Stimulated activated CD4-positive, alpha-beta T cell treated with anti-CD3 and anti-CD28 coated beads, TNF-alpha, amount 100 ng/mL, for 24 hours (primary cell): ENCODE data around the gene PDGFRA.
"Not testable (repeated sequence)": the region's sequence is repeated elsewhere in the genome, so short reads cannot be mapped to it uniquely, and the experiment has no call there.

Experiments used
- DNase-seq, 3 experiments: peaks; one replicate each; pipeline ENCODE4 v3.0.0-alpha.2; 2020; ENCODE audit warnings: low read depth in 3 of 3

PDGFRA gene

DNA sequence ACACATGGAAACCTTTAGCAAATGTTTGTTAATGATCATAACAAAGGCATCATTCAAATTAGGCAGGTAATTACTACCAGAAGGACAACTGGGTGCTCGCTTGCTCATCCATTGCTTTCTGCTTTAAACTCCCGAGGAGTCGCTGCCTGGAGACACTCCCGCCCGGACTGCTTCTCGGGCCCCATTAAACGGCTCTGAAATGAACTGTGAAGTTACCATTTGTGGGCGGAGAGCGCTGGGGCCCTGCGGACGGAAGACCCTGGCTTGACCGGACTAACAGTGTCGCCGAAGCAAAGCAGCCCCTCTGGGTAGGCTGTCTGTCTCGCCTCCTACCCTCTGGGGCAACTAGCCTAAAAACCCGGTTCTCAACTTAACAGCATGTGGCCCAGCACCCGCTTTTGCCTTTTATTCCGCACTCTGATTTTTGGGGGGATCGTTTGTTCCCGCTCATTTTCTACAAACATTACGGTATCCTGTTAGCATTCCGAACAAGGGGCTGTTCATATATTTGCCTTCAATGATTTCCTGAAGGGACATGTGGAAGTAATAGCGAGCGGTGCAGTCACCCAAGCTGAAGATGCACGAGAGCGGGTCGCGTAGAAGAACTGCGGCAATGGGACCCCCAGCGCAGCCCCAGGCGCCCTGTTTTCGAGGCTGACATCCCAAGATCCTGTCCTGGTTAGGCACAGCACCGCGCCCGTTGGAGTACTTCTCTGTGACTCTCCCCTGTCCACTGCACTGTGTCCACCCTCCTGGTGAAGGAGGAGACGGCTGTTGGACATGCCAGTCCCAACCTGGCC is 1.6 kb upstream of the PDGFRA start:
- no peak for DNase-seq

DNA sequence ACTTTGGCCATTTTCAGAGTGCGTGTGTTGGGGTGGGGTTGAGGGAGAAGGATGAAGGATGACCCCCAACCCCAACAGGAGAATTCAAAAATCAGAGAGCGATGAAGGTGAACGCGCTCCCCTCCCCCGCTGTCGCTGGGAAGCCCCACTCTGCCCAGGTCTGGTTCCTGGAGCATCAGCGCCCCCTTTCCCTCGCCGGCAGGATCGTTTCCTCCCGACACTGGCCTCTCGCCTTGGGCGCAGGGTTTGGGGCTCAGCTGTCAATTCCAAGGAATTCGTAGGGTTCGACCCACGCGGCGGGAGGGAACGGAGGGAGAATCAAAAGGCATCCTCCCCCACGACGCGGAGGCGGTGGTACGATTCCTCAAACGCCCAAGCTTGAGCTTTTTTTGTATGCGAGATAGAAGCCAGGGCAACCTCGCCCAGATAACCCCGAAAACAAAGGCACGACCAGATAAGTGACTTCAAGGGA is 1.0 kb upstream of the PDGFRA start:
- DNase-seq: peak in 1 of 3 experiments; percentile 47

GRCh38 chr4:54228546-54228945 is 547 bp upstream of the PDGFRA start:
- no peak for DNase-seq

- no peak for DNase-seq
These were observed 764 bp downstream of the PDGFRA start for GRCh38 chr4:54229631-54230483.

GRCh38 chr4:54230484-54231418 is 1.7 kb downstream of the PDGFRA start:
- no peak for DNase-seq

DNA sequence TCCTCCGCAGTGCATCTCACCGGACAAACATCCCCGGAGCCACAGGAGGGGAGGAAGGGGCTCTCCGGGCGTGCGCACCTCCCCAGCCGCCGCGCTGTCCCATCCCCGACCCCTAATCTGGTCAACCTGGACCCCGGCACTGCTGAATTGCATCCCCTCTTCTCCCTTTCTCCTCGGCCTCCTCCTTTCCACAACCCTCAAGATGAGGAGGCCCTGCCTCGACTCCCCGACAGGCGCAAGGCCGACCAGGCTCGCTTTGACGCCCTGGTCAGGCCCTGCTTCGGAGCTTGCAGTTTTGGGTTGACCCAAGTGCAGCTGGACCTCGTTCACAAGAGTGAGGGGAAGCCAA is 2.3 kb downstream of the PDGFRA start:
- no peak for DNase-seq

DNA sequence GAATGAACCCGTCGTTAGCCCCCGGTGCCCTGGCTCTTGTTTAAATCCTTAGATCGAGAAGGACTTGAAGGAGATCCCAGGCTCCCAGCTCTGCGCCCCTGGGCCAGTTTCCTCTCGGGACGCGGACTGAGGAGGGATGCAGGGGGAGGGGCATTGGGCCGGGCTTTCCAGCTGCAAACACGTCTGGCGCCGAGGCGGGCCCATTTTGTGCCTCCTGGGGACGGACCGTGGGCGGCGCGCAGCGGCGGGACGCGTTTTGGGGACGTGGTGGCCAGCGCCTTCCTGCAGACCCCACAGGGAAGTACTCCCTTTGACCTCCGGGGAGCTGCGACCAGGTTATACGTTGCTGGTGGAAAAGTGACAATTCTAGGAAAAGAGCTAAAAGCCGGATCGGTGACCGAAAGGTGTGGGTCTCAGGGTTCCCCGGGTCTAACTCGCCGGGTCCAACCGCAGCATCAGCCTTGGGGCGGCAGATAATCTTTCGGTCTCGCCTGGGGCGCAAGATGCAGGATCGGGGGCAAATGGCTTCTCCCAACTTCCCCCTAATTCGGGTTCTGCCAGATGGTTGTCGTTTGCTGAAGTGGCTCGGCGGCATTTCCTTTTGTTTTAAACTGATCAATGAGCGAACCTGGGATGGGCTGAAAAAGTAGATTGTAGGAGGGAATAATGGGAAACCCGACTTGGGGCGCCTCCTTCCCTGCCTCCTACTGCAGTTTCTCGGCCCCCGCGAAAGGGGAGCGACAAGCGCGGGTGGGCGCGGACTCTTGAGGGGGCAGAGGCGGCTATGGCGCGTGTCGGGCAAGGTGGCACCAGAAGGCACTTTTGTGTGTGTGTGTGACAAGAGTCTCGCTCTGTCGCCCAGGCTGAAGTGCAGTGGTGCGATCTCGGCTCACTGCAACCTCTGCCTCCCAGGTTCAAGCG is 2.9 kb downstream of the PDGFRA start:
- no peak for DNase-seq

DNA sequence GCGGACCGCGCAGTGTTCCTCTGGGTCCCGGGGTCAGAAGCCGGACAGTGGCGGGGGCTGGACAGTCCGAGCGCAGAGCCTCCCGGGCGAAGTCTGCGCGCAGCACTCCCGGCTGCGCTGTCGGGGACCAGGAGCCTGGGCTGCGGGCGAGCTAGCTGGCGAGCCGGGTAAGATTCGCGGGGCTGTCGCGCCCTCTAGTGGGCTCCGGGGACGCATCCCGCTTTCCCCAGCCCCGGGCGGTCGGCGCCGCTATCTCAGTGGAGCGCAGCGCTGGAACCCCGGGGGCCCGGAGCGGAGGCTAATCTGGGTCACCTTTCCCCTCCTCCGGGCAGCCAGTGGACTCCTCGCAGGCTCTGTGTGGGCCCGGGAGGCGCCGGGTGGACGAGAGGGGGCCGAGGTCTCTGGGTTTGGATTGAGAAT is 4.2 kb downstream of the PDGFRA start:
- peak; percentile 58 to 80 (median 61) for DNase-seq

- peak; percentile 30 to 61 (median 46) for DNase-seq
These were observed 4.8 kb downstream of the PDGFRA start for GRCh38 chr4:54233697-54234496.

GRCh38 chr4:54234497-54235205 is 5.6 kb downstream of the PDGFRA start:
- DNase-seq: no peak

DNA sequence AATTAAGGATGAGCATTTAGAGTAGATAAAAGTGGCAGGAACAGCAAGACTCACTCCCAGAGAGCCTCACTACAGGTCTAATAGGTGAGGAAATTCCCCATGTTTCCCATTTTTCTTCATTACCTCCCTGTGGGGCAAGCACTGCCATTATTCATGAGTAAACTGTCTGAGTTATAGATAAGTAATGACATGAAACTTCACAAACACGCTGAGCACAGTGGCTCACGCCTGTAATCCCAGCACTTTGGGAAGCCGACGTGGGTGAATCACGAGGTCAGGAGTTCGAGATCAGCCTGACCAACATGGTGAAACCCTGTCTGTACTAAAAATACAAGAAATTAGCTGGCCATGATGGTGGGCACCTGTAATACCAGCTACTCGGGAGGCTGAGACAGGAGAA is 7.2 kb downstream of the PDGFRA start:
- DNase-seq: not testable (repeated sequence)

DNA sequence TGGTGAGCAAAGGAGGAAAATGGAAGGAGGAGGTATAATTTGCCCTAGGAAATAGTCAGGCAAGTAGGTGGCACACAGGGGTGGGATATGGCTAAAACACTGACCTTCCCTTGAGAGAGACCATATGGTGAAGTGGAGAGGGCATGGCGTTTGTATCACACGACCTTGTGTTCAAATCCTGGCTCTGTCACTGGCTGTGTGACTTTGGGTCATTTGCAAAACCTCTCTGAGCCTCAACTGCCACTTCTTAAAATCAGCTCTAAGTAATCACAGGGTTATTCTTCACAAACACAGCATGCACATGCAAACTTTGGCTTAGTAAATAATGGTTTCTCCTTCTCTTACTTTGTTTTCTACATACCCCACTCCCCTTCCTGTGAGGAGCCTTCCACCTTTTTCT is 8.7 kb downstream of the PDGFRA start:
- no peak for DNase-seq

DNA sequence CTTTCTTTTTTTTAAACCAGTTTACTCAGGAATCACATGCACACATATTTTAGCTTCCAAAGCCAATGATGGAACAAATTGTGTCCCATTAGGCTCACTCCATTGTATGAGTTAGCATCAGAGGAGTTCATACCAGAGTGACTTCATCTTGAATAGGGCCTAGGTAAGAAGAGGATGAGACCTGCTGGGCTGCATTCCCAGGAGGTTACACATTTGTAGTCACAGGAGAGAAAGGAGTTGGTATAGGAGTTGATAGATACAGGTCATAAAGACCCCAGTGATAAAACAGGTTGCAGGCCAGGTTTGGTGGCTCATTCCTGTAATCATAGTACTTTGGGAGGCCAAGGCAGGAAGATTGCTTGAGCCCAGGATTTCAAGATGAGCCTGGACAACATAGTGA is 9.3 kb downstream of the PDGFRA start:
- no peak for DNase-seq

DNA sequence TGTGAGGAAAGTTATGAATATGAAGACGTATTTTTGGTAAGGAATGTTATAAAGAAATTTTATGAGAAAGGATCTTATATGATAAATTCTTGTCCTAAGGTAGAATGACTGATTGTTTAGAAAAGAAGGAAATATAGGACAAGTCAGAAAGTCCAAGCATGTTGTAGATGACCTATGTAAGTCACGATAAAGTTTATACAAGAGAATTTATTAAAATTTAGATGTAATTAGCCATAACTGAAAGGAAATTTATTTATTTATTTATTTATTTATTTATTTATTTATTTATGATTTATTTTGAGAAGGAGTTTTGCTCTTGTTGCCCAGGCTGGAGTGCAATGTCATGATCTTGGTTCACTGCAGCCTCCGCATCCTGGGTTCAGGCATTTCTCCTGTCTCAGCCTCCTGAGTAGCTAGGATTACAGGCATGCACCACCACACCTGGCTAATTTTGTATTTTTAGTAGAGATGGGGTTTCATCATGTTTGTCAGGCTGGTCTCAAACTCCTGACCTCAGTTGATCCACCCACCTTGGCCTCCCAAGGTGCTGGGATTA is 12.3 kb downstream of the PDGFRA start:
- DNase-seq: not testable (repeated sequence)

- not testable (repeated sequence) for DNase-seq
These were observed 14.4 kb downstream of the PDGFRA start for GRCh38 chr4:54243541-54243940.

DNA sequence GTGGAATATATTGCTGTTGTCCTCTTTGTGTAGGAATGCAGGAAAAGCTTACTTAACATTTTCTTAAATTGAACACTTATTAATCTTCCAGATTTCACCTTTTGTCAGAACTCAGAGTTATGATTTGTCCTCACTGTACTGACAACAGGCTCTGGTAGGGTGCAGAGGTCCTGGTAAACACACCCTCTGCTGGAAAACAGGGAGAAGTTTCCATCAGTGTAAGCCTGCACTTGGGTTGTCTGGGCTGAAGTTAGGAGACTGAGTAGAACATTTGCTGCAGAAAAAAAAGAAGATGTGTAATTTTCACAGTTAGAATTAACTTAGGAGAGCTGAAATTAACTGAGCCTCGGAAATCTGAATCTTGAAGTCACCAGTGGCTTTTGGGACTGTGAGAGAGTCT is 23.2 kb downstream of the PDGFRA start:
- not testable (repeated sequence) for DNase-seq

GRCh38 chr4:54254116-54254914 is 25.2 kb downstream of the PDGFRA start:
- DNase-seq: no peak

DNA sequence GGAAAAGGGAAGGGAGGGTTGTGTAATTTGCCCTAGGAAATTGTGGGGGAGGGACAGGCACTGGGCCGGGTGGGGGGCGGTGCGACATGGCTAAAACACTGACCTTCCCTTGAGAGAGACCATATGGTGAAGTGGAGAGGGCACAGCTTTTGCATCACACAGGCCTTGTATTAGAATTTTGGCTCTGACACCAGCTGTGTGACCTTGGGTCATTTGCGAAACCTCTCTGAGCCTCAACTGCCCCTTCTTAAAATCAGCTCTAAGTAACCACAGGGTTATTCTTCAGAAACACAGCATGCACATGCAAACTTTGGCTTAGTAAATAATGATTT is 25.8 kb downstream of the PDGFRA start:
- DNase-seq: no peak
